Suprapubic skin (tissue), 4 donors: ENCODE measurements around the gene C1orf52. TPM values are rescaled to one million over a fixed set of nuclear protein-coding genes. Genes with fewer than 3 reads are reported as not detected.

Source experiments
- DNase-seq, 2 donors: peaks; one replicate each; pipeline ENCODE4 v3.0.0-alpha.2; 2019; ENCODE audit warnings: low spot score in 2 of 2
- H3K27ac ChIP-seq: fragments of 200-600 bp; sonication (generic); one replicate; pipeline ENCODE4 v1.5.1; 2019
- H3K27me3 ChIP-seq: fragments of 200-600 bp; sonication (generic); one replicate; pipeline ENCODE4 v1.5.1; 2019
- H3K36me3 ChIP-seq: fragments of 200-600 bp; sonication (generic); one replicate; pipeline ENCODE4 v1.5.1; 2019
- H3K4me1 ChIP-seq: fragments of 200-600 bp; sonication (generic); one replicate; pipeline ENCODE4 v1.5.1; 2019
- H3K4me3 ChIP-seq: fragments of 200-600 bp; sonication (generic); one replicate; pipeline ENCODE4 v1.5.1; 2019; ENCODE audit warnings: mild to moderate bottlenecking
- H3K9me3 ChIP-seq: fragments of 200-600 bp; sonication (generic); one replicate; pipeline ENCODE4 v1.5.1; 2019
- EP300 ChIP-seq: sonication (generic); formaldehyde crosslinking; IDR thresholded peaks from one replicate; pipeline ENCODE4 v1.6.1; 2017; ENCODE audit warnings: antibody characterized with exemption
- POLR2A ChIP-seq, 2 donors: fragments of 450-650 bp; IDR thresholded peaks; one replicate each; pipeline ENCODE4 v1.6.1; 2017; ENCODE audit warnings: antibody characterized with exemption in 2 of 2, mild to moderate bottlenecking in 2 of 2, moderate library complexity in 2 of 2
- POLR2AphosphoS5 ChIP-seq, 3 donors: sonication (generic); formaldehyde crosslinking; IDR thresholded peaks; one replicate each; pipeline ENCODE4 v1.6.1; 2017; ENCODE audit warnings: antibody characterized with exemption in 3 of 3
- WGBS: methylation state at CpG from one replicate; pipeline ENCODE4 v1.1.5; 2018; 5-methylcytosine and 5-hydroxymethylcytosine counted together
- total RNA-seq, 4 donors: library from RNA; depleted of rRNA; stranded (reverse); fragments of >200 nt; gene quantifications; one replicate each; pipeline ENCODE4 v1.1.0, GENCODE V29; 2016
- TF ChIP-seq, protein P1 (sequence below), 2 donors: fragments of 200-600 bp in 1 of 2; fragments of 450-650 bp in 1 of 2; sonication (generic) in 1 of 2; IDR thresholded peaks; one replicate each; pipeline ENCODE4 v1.5.1; 2016 to 2019; ENCODE audit warnings: antibody characterized with exemption in 2 of 2, mild to moderate bottlenecking in 1 of 2, moderate library complexity in 1 of 2

C1orf52 gene
- total RNA-seq, 4 donors from 2014 or later: 13.9 to 33.3 (median 18.3) TPM

DNA sequence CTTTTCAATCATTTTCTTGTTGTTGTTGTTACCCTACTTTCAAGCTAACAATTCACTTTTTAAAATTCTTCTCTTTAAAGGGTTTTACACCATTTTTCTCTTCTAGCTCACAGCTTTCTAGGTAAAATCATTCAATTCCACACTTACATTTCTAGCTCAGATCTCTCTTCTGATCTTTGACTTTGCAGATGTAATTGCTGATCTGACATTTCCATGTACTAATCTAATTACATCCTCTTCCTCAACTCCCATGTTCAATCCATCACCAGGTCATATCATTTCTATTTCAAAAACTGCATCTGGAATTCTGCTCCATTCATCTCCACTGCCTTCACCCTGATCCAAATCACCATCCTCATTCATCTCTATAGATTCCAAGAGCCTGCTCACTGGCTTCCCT is 13.9 kb upstream of the C1orf52 start:
- Histone ChIP-seq H3K4me3 (no peak overlapping the region), H3K27ac (no peak overlapping the region), H3K27me3 (no peaks in the 10 kb centered on the region), H3K36me3 (peaks cover 25% of the 10 kb centered on the region), H3K4me1 (peaks cover 45% of the 10 kb centered on the region), H3K9me3 (no peaks in the 10 kb centered on the region)
- no peak for DNase-seq
- no peak for TF ChIP-seq EP300
- TF ChIP-seq, protein P1, sequence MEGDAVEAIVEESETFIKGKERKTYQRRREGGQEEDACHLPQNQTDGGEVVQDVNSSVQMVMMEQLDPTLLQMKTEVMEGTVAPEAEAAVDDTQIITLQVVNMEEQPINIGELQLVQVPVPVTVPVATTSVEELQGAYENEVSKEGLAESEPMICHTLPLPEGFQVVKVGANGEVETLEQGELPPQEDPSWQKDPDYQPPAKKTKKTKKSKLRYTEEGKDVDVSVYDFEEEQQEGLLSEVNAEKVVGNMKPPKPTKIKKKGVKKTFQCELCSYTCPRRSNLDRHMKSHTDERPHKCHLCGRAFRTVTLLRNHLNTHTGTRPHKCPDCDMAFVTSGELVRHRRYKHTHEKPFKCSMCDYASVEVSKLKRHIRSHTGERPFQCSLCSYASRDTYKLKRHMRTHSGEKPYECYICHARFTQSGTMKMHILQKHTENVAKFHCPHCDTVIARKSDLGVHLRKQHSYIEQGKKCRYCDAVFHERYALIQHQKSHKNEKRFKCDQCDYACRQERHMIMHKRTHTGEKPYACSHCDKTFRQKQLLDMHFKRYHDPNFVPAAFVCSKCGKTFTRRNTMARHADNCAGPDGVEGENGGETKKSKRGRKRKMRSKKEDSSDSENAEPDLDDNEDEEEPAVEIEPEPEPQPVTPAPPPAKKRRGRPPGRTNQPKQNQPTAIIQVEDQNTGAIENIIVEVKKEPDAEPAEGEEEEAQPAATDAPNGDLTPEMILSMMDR (IDR thresholded peaks at IDR 0.05): no peak
- no peak for TF ChIP-seq POLR2A (IDR thresholded peaks at IDR 0.05)
- no peak for TF ChIP-seq POLR2AphosphoS5 (IDR thresholded peaks at IDR 0.05)

DNA sequence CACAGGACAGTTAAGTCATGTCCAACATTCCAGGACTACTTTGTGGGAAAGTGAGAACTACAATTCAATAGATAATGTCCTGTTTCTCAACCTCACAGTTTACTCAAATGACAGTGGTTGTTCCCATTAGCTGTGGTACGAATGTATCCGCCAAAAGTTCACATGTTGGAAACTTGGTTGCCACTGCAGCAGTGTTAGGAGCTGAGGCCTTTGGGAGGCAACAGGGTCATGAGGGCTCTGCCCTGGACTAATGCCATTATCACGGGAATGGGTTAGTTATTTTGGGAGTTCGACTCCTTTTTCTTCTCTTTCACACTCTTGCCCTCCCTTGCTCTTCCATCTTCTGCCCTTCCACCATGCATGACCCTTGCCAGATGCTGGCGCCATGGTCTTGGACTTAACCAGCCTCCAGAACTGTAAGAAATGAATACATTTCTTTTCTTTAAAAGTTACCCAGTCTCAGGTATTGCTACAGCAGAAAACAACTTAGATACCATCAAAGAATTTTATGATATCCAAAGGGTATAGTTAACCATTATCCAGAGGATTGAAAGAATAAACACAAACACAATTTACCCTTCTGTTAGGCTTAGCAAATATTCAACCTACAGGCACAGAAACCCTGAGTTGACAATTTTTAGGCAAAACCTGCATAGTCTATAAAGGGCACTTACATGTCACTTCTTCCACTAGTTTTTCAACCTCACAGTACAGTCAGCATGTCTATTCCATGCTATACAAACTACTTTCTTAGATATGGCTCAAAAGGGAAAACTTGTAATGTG is 9.5 kb upstream of the C1orf52 start:
- WGBS: 92% methylated on average over 5 of the region's 5 CpGs
- Histone ChIP-seq H3K9me3 (no peaks in the 10 kb centered on the region), H3K4me1 (peaks cover 12% of the 10 kb centered on the region), H3K27ac (no peak overlapping the region), H3K36me3 (peaks cover 54% of the 10 kb centered on the region), H3K4me3 (no peak overlapping the region), H3K27me3 (no peaks in the 10 kb centered on the region)
- no peak for TF ChIP-seq POLR2AphosphoS5 (IDR thresholded peaks at IDR 0.05)
- TF ChIP-seq, protein P1 (IDR thresholded peaks at IDR 0.05): no peak
- TF ChIP-seq POLR2A (IDR thresholded peaks at IDR 0.05): no peak
- no peak for TF ChIP-seq EP300
- DNase-seq: no peak

DNA sequence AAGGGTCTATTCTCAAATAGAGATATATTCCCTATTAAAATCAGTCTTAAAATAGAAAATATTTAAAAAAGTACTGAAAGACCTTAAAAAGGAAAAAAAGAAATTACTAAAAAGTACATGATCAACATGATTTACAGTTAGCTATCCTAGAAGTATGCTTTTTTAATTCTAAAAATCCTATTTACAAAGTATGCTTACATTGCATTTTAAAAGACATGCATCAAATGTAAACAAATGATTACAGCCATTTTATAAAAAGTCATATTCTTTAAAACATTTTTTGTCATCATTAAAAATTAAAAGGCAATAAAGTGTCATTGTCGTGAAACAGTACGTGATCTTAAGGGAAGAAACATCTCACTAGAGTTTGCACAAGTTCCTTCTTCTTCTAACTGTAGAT is 7.9 kb upstream of the C1orf52 start:
- H3K27ac ChIP-seq: no peak overlapping the region
- H3K4me1 ChIP-seq: no peaks in the 10 kb centered on the region
- H3K4me3 ChIP-seq: no peak overlapping the region
- 87% methylated on average over 2 of the region's 2 CpGs for WGBS
- TF ChIP-seq EP300: no peak
- no peak for TF ChIP-seq POLR2A (IDR thresholded peaks at IDR 0.05)
- TF ChIP-seq POLR2AphosphoS5 (IDR thresholded peaks at IDR 0.05): no peak
- TF ChIP-seq, protein P1 (IDR thresholded peaks at IDR 0.05): no peak
- no peaks in the 10 kb centered on the region for H3K27me3 ChIP-seq
- no peaks in the 10 kb centered on the region for H3K9me3 ChIP-seq
- no peak for DNase-seq
- peaks cover 54% of the 10 kb centered on the region for H3K36me3 ChIP-seq

DNA sequence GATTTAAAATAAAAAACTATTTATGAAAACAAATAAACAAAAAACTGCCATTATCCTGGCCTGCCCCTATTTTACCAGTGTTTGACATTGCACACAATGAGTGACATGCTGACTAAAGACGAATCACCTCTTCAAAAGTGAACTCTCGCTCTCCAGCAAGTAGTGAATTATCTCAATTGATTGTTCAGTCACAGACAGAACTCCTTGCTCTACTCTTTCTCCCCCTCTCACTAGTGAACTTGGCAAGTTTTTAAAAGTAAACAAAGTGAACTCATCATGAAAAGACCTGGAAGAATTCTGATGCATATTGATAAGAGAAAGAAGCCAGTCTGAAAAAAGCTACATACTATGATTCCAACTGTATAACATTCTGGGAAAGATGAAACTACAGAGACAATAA is 4.7 kb upstream of the C1orf52 start:
- WGBS: 73% methylated on average over 2 of the region's 2 CpGs
- DNase-seq: no peak
- Histone ChIP-seq H3K27me3 (no peaks in the 10 kb centered on the region), H3K4me3 (no peak overlapping the region), H3K27ac (no peak overlapping the region), H3K4me1 (peaks cover 7% of the 10 kb centered on the region), H3K36me3 (peaks cover 36% of the 10 kb centered on the region), H3K9me3 (no peaks in the 10 kb centered on the region)
- TF ChIP-seq, protein P1 (IDR thresholded peaks at IDR 0.05): no peak
- TF ChIP-seq POLR2AphosphoS5 (IDR thresholded peaks at IDR 0.05): no peak
- no peak for TF ChIP-seq POLR2A (IDR thresholded peaks at IDR 0.05)
- no peak for TF ChIP-seq EP300

DNA sequence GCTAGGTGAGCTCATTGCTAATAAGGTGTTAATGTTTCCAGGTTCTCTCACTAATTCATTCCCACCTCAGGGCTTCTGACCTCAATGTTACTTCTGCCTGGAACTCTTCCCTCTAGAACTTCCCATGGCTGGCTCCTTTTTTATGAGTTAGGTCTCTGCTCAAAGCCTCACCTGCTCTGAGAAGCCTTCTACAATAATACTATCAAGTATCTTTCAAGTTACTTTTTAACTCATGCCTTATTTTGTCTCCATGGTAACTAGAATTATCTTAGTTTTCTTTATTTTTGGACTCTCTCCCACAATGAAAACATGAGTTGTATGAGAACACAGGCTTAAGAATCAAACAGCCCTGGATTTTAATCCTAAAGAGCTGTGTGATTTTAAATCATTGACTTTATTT is 3.5 kb upstream of the C1orf52 start:
- no peaks in the 10 kb centered on the region for H3K27me3 ChIP-seq
- H3K9me3 ChIP-seq: no peaks in the 10 kb centered on the region
- no peak overlapping the region for H3K27ac ChIP-seq
- peaks cover 24% of the 10 kb centered on the region for H3K36me3 ChIP-seq
- H3K4me3 ChIP-seq: no peak overlapping the region
- peaks cover 15% of the 10 kb centered on the region for H3K4me1 ChIP-seq
- no peak for TF ChIP-seq POLR2A (IDR thresholded peaks at IDR 0.05)
- TF ChIP-seq, protein P1 (IDR thresholded peaks at IDR 0.05): no peak
- no peak for TF ChIP-seq EP300
- TF ChIP-seq POLR2AphosphoS5 (IDR thresholded peaks at IDR 0.05): no peak
- DNase-seq: no peak
